Measurements from ENCODE around the gene TRMT10A.

The TRMT10A gene, protein sequence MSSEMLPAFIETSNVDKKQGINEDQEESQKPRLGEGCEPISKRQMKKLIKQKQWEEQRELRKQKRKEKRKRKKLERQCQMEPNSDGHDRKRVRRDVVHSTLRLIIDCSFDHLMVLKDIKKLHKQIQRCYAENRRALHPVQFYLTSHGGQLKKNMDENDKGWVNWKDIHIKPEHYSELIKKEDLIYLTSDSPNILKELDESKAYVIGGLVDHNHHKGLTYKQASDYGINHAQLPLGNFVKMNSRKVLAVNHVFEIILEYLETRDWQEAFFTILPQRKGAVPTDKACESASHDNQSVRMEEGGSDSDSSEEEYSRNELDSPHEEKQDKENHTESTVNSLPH

DNA sequence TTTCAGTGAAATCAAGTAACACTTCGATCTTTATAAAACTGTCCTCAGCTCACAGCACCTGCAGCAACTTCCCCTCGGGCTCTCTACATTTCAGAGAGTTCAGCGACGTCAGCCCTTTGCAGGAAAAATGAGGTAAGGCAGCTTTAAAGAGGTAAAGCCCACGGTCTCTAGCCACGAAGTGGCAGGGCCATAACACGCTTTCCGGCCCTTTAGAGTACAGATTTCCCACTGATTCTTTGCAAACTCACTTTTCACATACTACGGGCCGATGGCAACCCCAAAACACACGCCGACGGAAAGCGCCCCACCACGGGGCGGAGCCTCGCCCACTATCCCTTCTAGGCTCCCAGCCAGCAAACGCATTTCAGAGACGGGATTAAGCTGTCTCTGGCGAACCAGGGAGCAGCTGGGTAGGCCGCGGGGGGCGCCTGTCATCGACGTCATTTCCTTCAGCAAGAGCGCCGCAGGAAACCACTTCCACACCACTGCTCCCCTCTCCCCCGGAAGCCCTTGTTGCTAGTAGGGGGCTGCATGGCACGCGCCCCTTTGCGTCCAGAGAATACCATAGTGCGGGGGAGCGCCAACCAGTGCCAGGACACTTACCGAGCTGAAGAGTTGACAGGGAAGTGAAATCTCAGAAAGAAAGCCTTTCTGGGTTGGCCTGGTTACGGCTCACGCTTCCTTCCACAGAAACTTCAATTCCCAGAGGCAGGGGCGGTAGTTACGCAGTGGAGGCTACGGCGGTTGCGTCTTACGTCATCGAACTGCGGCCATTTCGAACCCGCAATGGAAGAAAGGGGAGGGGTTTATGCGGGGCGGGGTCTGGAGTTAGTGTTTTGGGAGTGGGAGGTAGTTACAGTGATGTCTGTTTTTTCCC, at the start of gene TRMT10A:
Gene TRMT10A, minus strand, starts transcription at position 730 of the 877 bp plus-strand sequence. CDS start 4,701 bp downstream, outside the sequence.
- peak; percentile 97 for DNase-seq

DNA sequence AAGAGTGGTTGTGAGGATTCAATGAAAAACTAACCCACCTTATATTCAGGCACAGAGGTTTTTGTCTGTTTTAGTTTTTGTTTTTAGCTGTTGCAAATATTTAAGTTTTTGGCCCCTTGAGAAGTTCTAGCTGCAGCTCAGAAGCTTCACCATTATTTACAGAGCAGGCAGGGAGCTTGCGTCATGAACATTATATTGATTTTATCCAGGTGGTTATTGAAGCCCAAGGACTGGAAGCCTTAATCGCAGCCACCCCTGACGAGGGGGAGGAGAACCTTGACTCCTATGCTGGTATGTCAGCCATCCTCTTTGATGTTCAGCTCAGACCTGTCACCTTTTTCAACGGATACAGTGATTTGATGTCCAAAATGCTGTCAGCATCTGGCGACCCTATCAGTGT, 48.9 kb upstream of the TRMT10A start:
- no peak for DNase-seq

DNA sequence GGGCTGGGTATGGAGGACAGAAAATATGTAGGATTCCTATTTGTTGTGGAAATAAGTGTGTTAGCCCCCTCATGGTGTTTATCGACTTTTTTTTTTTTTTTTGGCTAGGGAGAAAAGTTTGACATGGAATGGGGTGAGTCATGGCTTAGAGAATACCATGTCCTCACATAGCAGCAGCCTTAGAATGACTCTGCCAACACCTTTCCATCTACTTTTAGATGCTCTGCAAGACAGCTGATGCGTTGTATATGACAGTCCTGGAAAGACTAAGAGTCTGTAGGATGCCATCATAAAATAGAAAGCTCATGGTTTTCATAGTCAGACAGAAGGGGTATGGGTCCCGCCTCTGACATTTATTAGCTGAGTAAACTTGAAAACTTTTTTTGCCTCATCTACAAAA, 48.4 kb upstream of the TRMT10A start:
- no peak for DNase-seq

DNA sequence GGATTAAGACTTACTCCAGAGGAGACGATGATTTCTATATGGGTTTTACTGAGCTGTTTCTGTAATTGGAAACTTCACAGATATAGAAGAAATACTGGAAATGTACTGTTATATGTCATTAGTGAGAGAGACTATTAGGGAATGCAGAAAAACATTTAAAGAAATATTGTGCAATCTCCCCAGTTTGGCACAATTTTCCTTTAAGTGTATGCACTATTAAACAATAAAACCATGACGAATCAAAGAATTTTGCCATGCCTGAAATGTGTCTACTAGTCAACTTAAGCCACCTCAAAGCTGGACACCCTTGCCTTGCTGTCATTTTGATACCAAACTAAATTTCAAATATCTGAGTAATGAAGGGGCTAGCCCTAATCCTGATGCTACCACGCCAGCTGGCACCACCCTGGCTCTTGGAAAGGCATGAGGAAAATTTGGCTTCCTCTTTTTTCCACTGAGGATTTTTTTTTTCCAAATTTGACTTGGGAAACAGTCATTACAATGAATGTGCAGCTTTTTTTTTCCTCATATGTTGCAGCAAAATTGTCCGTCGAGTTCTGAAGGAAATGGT, 46.9 kb upstream of the TRMT10A start:
- DNase-seq, result no peak

DNA sequence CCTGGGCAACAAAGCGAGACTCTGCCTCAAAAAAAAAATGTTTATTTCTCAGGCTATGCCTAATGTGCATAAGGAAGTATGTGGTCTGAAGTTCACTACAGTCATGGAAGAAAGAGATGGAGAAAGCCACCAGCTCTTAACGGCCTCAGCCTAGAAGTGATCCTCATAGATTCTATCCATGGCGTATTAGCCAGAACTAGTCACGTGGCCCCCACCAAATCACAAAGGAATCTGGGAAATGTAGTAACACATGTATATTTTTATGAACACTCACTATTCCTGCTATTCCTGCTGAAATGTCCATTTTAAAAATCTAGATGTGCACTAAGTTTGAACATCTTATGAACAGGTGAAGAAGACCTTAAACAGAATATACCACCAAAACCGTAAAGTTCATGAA, 44.6 kb upstream of the TRMT10A start:
- no peak for DNase-seq

DNA sequence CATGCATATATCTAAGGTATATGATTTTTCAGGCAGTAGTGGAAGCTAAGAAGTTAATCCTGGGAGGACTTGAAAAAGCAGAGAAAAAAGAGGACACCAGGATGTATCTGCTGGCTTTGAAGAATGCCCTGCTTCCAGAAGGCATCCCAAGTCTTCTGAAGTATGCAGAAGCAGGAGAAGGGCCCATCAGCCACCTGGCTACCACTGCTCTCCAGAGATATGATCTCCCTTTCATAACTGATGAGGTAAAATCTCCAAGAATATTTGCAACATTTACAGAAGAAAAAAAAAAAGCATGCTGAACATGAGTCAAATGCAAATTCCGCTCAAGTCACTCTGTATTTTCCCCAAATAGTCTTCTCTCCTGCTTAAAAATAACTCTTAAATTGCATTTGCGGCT, 42.9 kb upstream of the TRMT10A start:
- DNase-seq, result no peak

DNA sequence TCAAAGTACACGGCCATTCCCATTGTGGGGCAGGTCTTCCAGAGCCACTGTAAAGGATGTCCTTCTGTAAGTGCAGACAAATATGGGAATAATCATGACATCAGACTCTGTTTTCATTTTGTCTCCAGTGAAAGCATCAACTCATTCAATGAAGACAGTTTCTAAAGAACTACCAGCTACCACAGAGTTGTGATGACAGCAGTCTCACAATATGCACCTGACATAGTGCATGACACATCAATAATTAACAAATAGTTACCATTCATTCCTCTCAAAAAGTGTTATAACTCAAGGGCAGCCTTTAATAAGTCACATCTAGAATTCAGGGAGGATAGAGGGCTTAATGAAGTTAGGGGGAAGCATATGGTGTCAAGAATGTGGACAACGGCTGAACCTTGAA, 31.0 kb upstream of the TRMT10A start:
- DNase-seq, result no peak

DNA sequence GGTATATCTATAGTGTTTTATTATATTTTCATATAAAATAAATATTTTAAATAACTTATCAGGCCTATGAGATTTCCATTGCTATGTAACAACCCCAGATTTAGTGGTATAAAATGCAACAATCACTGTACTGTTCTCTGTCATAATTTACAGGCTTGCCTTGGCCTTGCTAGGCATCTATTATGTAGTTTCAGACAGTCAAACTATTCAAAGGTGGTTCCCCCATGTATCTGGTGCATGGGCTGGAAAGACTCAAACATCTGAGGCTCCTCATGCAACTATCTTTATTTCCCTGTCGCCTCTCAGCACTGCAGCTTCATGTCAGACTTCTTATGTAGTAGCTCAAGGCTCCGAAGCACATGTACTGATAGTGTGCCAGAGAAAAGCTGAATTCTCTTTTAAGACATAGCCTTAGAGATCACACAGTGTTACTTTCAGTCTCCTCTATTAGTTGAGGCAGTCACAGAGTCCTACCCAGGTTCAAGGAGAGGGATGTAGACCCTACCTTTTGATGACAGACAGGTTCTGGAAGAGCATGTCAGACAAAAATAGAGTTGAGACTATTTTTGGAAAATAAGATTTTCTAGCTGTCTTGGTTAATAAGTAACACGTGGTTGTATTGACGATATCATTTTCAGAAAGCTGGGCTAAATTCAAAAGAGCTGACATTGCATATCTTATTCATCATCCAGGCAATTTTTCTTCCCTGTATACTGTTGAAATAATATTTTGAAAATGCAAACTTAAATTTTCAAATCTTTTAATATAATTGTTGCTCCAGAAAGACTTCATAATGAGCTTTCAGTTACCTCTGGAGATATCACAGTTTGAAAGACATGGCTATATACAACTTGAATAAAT, 30.2 kb upstream of the TRMT10A start:
- no peak for DNase-seq

DNA sequence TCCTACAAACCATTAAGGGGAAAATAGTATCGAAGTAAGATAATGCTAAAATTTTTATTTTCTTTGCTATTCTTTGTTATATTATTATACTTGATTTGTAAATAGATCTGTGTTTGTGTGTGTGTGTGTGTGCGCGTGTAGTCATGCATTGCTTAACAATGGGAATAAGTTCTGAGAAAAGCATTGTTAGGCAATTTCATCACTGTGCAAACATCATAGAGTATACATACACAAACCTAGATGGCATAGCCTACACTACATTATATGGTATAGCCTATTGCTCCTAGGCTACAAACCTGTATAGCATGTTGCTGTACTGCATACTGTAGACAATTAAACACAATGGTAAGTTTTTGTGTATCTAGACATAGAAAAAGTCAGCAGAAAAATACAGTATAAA, 27.9 kb upstream of the TRMT10A start:
- DNase-seq, result no peak

DNA sequence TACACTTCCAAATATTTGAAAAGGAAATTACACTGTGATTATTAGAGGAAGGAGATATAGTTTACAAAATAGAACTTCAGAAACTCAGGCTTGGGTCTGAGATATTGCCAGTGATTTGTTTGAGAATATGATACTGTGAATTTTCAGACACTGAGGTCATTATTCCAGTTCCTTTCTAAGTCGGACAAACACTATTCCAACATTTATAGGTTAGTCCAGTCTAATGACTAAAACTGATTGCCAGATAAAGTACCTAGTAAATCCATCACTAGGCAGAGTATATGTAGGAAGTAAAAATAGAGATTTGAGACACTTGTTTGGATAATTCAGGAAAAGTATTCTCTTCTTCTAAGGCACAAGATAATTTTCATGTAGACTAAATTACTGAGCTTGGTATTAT, 24.0 kb upstream of the TRMT10A start:
- no peak for DNase-seq

DNA sequence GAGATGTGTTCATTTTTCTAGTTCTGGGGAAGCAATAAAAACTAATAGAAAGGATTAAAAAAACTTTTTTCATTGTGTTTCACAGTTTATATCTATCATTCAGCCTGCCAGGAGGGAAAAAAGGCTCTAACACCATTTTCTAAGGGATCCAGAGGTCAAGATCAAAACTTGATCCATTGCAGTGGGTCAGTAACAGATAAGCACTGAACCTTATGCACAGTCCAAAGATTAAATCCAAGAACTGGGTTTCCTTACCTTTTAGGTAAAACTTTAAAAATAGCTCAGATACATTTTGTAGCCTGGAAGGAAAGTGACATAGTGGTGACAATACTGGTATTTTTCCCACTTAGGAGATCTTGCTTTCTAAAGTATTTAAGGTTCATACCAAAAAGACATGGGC, 23.5 kb upstream of the TRMT10A start:
- no peak for DNase-seq

DNA sequence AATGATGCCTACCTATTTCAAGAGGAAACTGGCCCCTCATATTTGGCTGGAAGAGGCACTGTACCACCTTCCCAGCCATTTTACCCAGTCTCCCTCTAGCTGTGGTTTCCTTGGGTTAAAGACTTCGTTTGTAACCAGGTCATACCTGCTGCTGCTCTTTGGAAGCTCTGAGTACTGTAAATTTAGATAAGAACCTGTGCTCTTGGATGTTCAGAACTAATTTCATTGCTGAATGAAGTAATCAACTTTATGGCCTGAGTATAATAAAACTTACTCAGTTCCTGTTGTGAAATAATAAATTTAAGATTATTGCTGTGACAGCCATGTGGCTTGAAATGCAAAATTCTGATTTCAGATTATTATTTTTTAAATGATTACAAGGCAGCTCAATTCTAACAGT, 23.0 kb upstream of the TRMT10A start:
- DNase-seq, result no peak

DNA sequence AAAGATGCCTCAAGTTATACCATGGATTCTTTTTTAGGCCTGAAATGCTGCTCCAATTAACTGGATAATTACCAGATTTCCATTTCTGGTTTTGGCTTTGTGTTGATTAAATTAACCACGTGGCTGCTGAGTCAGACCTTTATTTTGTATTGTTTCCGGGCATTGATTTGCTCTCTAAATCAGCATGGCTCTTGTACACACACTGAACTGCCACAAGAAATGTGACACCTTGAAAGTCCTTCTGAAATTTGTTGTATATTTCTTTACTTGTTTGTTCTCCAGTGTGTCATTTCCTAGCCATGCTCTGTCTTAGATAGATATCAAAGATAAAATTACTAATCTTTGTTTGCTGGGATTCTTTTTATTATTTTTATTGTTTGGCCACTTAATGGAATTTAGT, 22.5 kb upstream of the TRMT10A start:
- DNase-seq, result no peak

DNA sequence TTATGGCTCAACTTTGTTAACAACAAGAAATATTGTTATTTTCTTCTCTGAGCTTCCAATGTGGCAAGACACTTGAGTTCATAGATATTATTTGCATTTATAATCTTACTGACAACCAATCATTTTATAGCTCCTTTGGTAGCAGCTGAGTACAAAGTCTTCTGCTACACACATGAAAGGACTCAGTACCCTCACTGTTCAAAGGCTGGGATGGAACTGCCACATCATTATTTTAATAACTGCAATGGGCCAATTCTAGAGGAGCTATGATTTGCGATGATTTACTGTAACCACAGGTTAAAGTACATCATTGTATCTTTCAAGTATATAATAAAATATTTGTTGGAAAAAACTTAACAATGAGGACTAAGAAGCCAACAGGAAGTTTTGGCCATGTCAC, 21.7 kb upstream of the TRMT10A start:
- DNase-seq, result no peak

DNA sequence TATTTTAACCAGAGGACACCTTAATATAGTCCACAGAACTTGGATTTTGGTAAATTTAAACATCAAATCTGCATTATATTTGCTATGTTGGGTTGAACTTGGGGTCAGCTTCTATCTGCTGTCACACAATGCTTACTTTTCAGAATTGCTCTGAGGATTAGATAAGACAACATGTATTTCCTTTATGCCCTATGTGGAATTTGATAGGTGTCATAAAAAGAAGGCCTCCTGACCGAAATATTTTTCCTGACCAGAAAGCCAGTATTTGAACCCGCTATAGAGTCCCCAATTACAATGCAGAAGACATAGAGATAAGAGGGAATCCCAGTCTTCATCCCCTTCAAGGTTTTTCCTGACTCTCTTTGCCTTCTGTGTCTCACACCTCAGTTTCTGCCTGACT, 14.9 kb upstream of the TRMT10A start:
- DNase-seq, result no peak

DNA sequence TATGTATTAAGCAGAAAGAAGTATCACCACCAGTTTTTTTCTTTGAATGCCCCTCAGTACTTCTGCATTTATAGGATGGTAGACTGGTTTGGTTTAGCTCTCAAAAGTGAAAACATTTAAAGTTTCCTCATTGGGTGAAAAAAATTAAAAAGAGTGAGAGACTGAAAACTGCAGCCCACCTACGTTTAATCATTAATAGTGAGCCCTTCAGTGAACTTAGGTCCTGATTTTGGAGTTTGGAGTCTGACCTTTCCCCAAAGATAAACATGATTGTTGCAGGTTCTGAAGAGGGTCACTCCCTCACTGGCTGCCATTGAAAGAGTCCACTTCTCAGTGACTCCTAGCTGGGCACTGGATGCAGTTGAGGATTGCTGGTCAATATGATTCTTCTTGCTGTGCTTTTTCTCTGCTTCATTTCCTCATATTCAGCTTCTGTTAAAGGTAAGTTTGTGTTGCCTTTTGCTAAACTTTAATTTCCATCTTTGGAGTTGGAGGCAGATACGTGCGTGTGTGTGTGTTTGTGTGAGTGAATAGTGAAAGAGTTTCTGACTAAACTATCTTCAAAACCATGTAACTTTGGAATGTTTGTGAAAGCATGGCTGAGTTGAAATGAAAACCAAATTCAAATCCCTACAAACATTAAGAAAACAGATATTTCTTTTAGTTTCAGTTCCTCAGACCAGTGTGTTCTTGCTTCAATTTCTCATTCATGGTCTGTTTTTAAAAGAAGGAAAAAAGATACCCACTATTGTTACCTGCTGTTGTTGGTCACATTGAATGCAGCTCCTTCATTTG, 10.9 kb upstream of the TRMT10A start, which contains the start of gene MTTP:
Gene MTTP, plus strand, starts transcription at position 295 of the 795 bp plus-strand sequence. Its CDS starts 86 bp downstream, at position 381.
- DNase-seq, result no peak

DNA sequence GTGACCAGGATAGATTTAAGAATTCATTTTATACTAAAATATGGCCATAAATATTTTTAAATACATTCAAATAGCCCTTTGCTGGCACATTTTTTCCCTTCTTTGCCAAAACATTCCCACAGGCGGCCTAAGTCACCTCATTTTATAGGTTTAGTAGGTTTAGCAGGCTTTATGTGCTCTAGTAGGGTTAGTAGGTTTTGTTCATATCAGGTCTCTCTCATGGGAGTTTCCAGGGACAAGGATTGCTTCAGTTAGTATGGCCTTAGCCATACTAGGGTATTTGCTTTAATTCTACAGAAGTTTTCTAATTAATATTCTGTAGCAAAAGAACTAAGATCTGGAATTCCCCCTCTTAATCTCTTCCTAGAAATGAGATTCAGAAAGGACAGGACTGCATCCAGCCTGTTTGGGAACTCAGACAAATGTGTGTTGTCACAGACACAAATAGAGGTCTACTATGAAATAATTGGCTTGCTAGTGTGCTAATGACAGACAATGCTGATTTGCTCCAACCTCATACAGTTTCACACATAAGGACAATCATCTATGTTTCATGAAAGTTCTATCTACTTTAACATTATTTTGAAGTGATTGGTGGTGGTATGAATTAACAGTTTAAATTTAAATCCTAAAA, 10.0 kb upstream of the TRMT10A start:
- no peak for DNase-seq

DNA sequence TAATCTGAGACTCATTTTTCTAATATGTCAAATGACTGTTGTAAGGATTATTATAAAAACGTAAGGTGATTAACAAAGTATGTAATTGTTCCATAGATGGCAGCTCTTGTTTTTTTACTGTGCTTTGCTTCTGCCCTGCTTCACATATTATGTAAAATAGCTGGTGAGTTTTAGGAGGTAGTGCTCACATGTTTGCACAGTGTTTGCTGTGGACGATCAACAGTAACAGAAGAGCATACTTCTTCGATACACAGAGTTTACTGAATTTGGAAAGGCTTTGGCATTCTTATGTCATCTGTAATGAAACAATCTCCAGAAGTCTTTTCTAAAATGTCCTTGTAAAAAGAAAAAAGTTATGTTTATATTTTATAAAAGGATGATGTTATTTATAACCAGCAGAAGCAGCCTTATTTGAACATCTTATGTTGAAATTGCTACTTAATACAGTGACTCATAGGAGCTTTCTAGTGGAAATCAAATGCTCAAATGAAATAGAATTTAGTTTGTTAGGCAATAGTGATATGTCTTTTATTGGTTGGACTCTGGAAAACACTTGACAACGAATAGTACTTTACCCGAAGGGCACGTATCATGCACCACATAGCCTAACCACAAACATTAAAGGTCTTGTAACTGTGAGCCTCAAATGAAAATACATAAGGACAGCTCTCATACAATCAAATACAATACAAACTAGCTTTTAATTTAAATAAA, 8.8 kb upstream of the TRMT10A start:
- no peak for DNase-seq

DNA sequence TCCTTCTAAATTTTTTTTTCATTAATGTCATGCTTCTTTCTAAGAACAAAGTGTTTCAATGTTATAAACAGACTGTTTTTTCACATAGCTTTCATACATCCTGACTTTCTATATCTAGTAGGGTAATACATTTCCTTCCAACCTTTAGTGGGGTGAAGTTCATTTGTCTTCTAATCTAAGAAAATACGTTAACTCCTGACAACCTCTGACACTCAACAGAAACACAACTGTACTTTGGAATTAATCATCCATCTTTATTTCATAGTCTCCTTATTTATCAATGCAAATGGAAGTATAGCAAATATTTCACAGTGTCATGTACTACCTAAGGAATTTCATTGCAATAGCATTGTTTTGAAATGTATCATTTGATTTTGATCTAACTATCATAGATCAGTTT, 8.0 kb upstream of the TRMT10A start:
- no peak for DNase-seq

DNA sequence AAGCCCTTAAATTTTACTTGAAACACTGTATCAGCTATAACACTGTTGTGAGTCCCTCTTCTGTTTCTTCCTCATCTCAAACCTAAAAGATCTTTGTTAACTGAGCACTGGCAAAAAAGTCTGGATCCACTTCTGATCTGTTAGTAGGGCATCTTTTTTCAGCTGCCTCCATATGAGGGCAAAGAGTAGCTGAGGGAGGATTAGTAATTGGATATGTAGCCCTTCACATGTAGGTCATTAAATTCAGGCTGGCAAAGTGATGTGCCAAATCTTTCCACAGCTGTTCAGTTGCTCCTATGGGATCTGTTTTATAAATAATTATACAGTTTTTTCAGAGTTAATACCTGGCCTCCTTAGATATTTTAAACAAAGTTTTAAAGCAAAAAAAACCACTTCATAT, 1.1 kb upstream of the TRMT10A start:
- DNase-seq, result no peak

DNA sequence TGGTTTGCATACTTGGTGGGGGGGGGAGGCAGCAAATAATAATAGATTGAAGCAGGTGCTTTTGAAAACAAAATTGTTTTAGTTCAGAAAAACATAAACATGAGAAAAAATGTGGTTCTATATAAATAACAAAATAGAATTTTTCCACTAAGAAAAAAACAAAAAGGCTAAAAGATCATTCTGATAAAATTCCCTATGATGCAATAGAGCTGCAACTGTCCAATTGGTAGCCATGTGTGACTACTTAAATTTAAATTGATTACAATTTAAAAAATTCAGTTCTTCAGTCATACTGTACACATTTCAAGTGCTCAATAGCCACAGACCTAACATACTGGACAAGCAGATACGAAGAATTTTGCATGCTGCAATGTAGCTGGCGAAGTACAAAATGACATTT, 11.0 kb downstream of the TRMT10A start:
- DNase-seq, result no peak
